IMR-90 (cell line): Measurements from ENCODE around the gene PAPLN. TPM values are rescaled to one million over a fixed set of nuclear protein-coding genes. Genes with fewer than 3 reads are reported as not detected.
A peak's percentile ranks its signal among the peaks of the same experiment; 100 is the strongest.

Source experiments
- ATAC-seq: fragments of 200-7000 bp; cut with Tn5 transposase; 2 replicates; pipeline ENCODE4 v1.9.1; 2020; ENCODE audit warnings: low read depth, mild to moderate bottlenecking, moderate library complexity
- BruUV-seq: library from RNA; stranded (reverse); fragments of 400-500 nt; replicated peaks from 2 replicates; lab custom pipeline; 2021; lab: Mats Ljungman, UMichigan
- CTCF ChIA-PET: fragments of 300-600 bp; formaldehyde crosslinking; extraction: SDS; loops from one replicate; lab custom pipeline; 2021; ENCODE audit warnings: antibody characterized with exemption; lab: Yijun Ruan, JAX
- POLR2A ChIA-PET: fragments of 300-600 bp; sonication (Branson Sonifier 250); formaldehyde crosslinking; loops from one replicate; lab custom pipeline; 2022; ENCODE audit warnings: antibody characterized with exemption; ENCODE audit not compliant: unreplicated experiment; lab: Charles Lee
- DNase-seq: peaks from one replicate; pipeline ENCODE4 v3.0.0; 2013
- H2AFZ ChIP-seq: replicated peaks from 2 replicates; pipeline ENCODE3; 2013; ENCODE audit warnings: low read length, mild to moderate bottlenecking; ENCODE audit not compliant: poor library complexity
- H2AK5ac ChIP-seq: 2 replicates; pipeline ENCODE4 v1.6.1; 2013; ENCODE audit warnings: low read depth, low read length, inconsistent platforms
- H2AK9ac ChIP-seq: replicated peaks from 2 replicates; pipeline ENCODE3; 2013; ENCODE audit warnings: mild to moderate bottlenecking, low read depth, low read length, moderate library complexity; ENCODE audit not compliant: poor library complexity
- H2BK120ac ChIP-seq: 2 replicates; pipeline ENCODE4 v1.6.1; 2013; ENCODE audit warnings: low read depth, low read length, inconsistent platforms
- H2BK15ac ChIP-seq: 3 replicates; pipeline ENCODE4 v1.6.1; 2013; ENCODE audit warnings: low read depth, low read length, inconsistent platforms
- H2BK20ac ChIP-seq: 2 replicates; pipeline ENCODE4 v1.6.1; 2013; ENCODE audit warnings: low read depth, mild to moderate bottlenecking, inconsistent platforms, low read length, moderate library complexity
- H2BK5ac ChIP-seq: 2 replicates; pipeline ENCODE4 v1.6.1; 2013; ENCODE audit warnings: mild to moderate bottlenecking, low read depth, low read length, inconsistent platforms; ENCODE audit not compliant: poor library complexity, severe bottlenecking
- H3K14ac ChIP-seq: replicated peaks from 2 replicates; pipeline ENCODE4 v1.6.1; 2013; ENCODE audit warnings: low read depth, low read length, inconsistent platforms
- H3K18ac ChIP-seq: 2 replicates; pipeline ENCODE4 v1.6.1; 2013; ENCODE audit warnings: low read depth, low read length, control low read depth
- H3K23ac ChIP-seq: 2 replicates; pipeline ENCODE4 v1.6.1; 2013; ENCODE audit warnings: low read depth, low read length, inconsistent platforms
- H3K27ac ChIP-seq: 2 replicates; pipeline ENCODE4 v1.5.1; 2013; ENCODE audit warnings: mild to moderate bottlenecking, control low read depth, low read length; ENCODE audit not compliant: insufficient read depth
- H3K27me3 ChIP-seq: 2 replicates; pipeline ENCODE4 v1.6.1; 2013; ENCODE audit warnings: low read length; ENCODE audit not compliant: control insufficient read depth, insufficient read depth
- H3K36me3 ChIP-seq: 2 replicates; pipeline ENCODE4 v1.6.1; 2013; ENCODE audit warnings: low read length, mixed read lengths; ENCODE audit not compliant: control insufficient read depth, insufficient read depth
- H3K4ac ChIP-seq: 2 replicates; pipeline ENCODE4 v1.6.1; 2013; ENCODE audit warnings: low read depth, low read length, inconsistent platforms
- H3K4me1 ChIP-seq: 2 replicates; pipeline ENCODE4 v1.6.1; 2013; ENCODE audit warnings: low read length, mixed read lengths; ENCODE audit not compliant: control insufficient read depth, insufficient read depth
- H3K4me2 ChIP-seq: 2 replicates; pipeline ENCODE4 v1.6.1; 2013; ENCODE audit warnings: low read depth, mild to moderate bottlenecking, control low read depth, low read length, moderate library complexity
- H3K4me3 ChIP-seq: 2 replicates; pipeline ENCODE4 v1.5.1; 2013; ENCODE audit warnings: low read depth, mild to moderate bottlenecking, control low read depth, low read length, moderate library complexity; ENCODE audit not compliant: insufficient read depth
- H3K56ac ChIP-seq: 2 replicates; pipeline ENCODE4 v1.6.1; 2013; ENCODE audit warnings: low read length, inconsistent platforms; ENCODE audit not compliant: insufficient read depth; ENCODE audit errors: extremely low read depth
- H3K79me1 ChIP-seq, 2 experiments: 2 replicates each; pipeline ENCODE4 v1.6.1; 2013; ENCODE audit warnings: low read length in 2 of 2, inconsistent platforms in 1 of 2, low read depth in 1 of 2
- H3K9ac ChIP-seq: 2 replicates; pipeline ENCODE4 v1.6.1; 2013; ENCODE audit warnings: low read depth, low read length, control low read depth
- H3K9me1 ChIP-seq: 2 replicates; pipeline ENCODE4 v1.6.1; 2013; ENCODE audit warnings: low read length, inconsistent platforms; ENCODE audit not compliant: insufficient read depth
- H3K9me3 ChIP-seq: 2 replicates; pipeline ENCODE4 v1.6.1; 2013; ENCODE audit warnings: low read length; ENCODE audit not compliant: control insufficient read depth, insufficient read depth
- H4K20me1 ChIP-seq: 2 replicates; pipeline ENCODE4 v1.6.1; 2013; ENCODE audit warnings: low read length, inconsistent platforms; ENCODE audit not compliant: insufficient read depth
- H4K5ac ChIP-seq: 2 replicates; pipeline ENCODE4 v1.6.1; 2013; ENCODE audit warnings: mild to moderate bottlenecking, low read depth, low read length, control low read depth
- H4K8ac ChIP-seq, 2 experiments: 2 replicates each; pipeline ENCODE4 v1.6.1; 2013; ENCODE audit warnings: low read depth in 2 of 2, low read length in 2 of 2, control low read depth in 1 of 2, inconsistent platforms in 1 of 2
- H4K91ac ChIP-seq: 2 replicates; pipeline ENCODE4 v1.6.1; 2013; ENCODE audit warnings: low read depth, low read length, inconsistent platforms; ENCODE audit not compliant: insufficient read depth
- CHD1 ChIP-seq: IDR thresholded peaks from 2 replicates; pipeline ENCODE4 v1.6.1; 2012; ENCODE audit warnings: low read depth, low read length, improper control_type of control experiment
- SMC3 ChIP-seq: fragments of 150-350 bp; IDR thresholded peaks from 2 replicates; pipeline ENCODE4 v1.6.1; 2016; ENCODE audit warnings: low read depth, mild to moderate bottlenecking, antibody characterized with exemption, low read length, moderate library complexity
- WGBS, 2 experiments: methylation state at CpG; one replicate each; pipeline versions ENCODE4 v1.1.5 to v1.1.7; 2013; ENCODE audit warnings: missing lambda C conversion rate in 2 of 2; ENCODE audit not compliant: insufficient read length in 1 of 2; ENCODE audit errors: extremely low coverage in 2 of 2; 5-methylcytosine and 5-hydroxymethylcytosine counted together
- dilution Hi-C: fragments of 300-500 bp; cut with HindIII; formaldehyde crosslinking; loops from one replicate; pipeline ENCODE4 v1.14.3; 2018; ENCODE audit warnings: low sequenced_read_pairs; ENCODE audit not compliant: unreplicated experiment
- in situ Hi-C: fragments of 300-500 bp; cut with MboI; formaldehyde crosslinking; loops from 3 replicates; pipeline ENCODE4 v1.14.3; 2019; ENCODE audit warnings: low sequenced_read_pairs, inconsistent platforms, mixed read lengths
- intact Hi-C: fragments of 100-400 bp; cut with micrococcal nuclease; formaldehyde crosslinking; loops from 2 replicates; pipeline ENCODE4 v1.10.0; 2022
- polyA plus RNA-seq, 3 experiments: library from polyadenylated mRNA; depleted of rRNA; stranded (reverse); fragments of >200 nt; gene quantifications; 2 replicates each; pipeline ENCODE4 v1.2.3, GENCODE V29; 2012; ENCODE audit warnings: low replicate concordance in 1 of 3
- total RNA-seq: library from RNA; depleted of rRNA; stranded (reverse); fragments of >200 nt; gene quantifications from 2 replicates; pipeline ENCODE4 v1.2.3, GENCODE V29; 2012
- TF ChIP-seq, protein P1 (sequence below): fragments of 150-350 bp; IDR thresholded peaks from 2 replicates; pipeline ENCODE4 v1.6.1; 2016; ENCODE audit warnings: low read depth, mild to moderate bottlenecking, low read length, moderate library complexity, borderline replicate concordance

Gene PAPLN
- total and polyA plus RNA-seq, 2 of the 4 experiments (the other 2 are of a cell fraction), result 0.36 to 1.2 TPM

DNA sequence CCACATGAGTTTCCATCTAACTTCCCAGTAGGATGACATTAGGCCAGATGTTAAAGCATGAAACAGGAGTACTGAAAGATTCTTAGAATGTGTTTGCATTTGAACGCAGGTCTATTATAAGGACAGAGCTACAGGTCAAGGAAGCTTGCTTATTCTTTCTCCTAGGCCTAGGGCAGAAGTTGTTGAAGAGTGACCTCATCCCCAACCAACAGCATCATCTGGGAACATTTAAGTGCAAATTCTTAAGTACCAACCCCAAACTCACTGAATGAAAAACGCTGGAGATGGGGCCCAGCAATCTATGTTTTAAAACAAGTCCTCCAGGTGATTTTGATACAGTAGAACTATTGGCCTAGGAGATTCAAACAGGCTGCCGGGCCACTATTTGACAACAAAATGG, 52.4 kb downstream of the PAPLN start:
- in situ Hi-C loops, result no loop called here
- no CpG with 5 or more reads among the region's 3 CpGs for WGBS, 2 experiments
- intact Hi-C loops, result loop anchor here (10.0 kb wide), 1 partner anchor 345 kb away; no protein-coding TSS in a partner anchor

More for the DNA sequence above, 52.4 kb downstream of the PAPLN start:
- dilution Hi-C loops, result loop anchor here (25.0 kb wide), 1 partner anchor 173 kb away; the partner anchor contains the start of gene NUMB
- DNase-seq (peak; percentile 51), ATAC-seq (peak; percentile 68)
- Histone ChIP-seq H2AK5ac (no peak overlapping the region), H3K9me1 (peaks cover 4% of the 10 kb centered on the region), H2BK5ac (no peak overlapping the region), H3K36me3 (peaks cover 16% of the 10 kb centered on the region), H4K20me1 (peaks cover 14% of the 10 kb centered on the region; the same call in 1 of the 2 replicates), H3K4me2 (no peak overlapping the region), H3K27ac (no peak overlapping the region), H4K91ac (no peak overlapping the region), H2AK9ac (no peak overlapping the region), H2BK15ac (no peak overlapping the region), H2AFZ (no peak overlapping the region), H4K5ac (no peak overlapping the region), H2BK20ac (no peak overlapping the region), H3K9me3 (no peaks in the 10 kb centered on the region), H4K8ac (no peak overlapping the region), H3K23ac (no peak overlapping the region), H3K18ac (no peak overlapping the region), H2BK120ac (no peak overlapping the region), H3K79me1 (peaks cover 7 to 49% of the 10 kb centered on the region in 2 experiments; a peak in 3 of 4 replicates), H3K14ac (no peak overlapping the region), H3K4me1 (no peaks in the 10 kb centered on the region), H3K27me3 (no peaks in the 10 kb centered on the region), H3K4ac (no peak overlapping the region), H3K56ac (no peak overlapping the region), H3K4me3 (no peak overlapping the region), H3K9ac (no peak overlapping the region)
- TF ChIP-seq, protein P1, sequence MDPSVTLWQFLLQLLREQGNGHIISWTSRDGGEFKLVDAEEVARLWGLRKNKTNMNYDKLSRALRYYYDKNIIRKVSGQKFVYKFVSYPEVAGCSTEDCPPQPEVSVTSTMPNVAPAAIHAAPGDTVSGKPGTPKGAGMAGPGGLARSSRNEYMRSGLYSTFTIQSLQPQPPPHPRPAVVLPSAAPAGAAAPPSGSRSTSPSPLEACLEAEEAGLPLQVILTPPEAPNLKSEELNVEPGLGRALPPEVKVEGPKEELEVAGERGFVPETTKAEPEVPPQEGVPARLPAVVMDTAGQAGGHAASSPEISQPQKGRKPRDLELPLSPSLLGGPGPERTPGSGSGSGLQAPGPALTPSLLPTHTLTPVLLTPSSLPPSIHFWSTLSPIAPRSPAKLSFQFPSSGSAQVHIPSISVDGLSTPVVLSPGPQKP, result no peak
- TF ChIP-seq CHD1 (no peak), SMC3 (no peak)
- CTCF ChIA-PET, result no interaction called here
- POLR2A ChIA-PET, result interaction anchor here (0.6 kb wide), 1 partner anchor 112 kb away, joined by 3 read pairs; no protein-coding TSS in a partner anchor
- BruUV-seq, result no TSS peak
